ENCODE data around the gene NR2F2. TPM values are rescaled to one million over a fixed set of nuclear protein-coding genes. Genes with fewer than 3 reads are reported as not detected.
"Not testable (repeated sequence)": the region's sequence is repeated elsewhere in the genome, so short reads cannot be mapped to it uniquely, and the experiment has no call there.

NR2F2 gene
- total RNA-seq, 6 experiments from 2014 or later: 120 to 168 (median 142) TPM

- no peak for DNase-seq
- Mint-ChIP-seq H3K36me3 (ENCODE audit: low read depth) (peaks cover 8% of the 10 kb centered on the region; the same call in 1 of the 2 replicates), H3K27me3 (ENCODE audit: insufficient read depth) (peaks cover 21% of the 10 kb centered on the region), H3K4me1 (ENCODE audit: low read depth) (peaks cover 11% of the 10 kb centered on the region; the same call in 1 of the 2 replicates), H3K27ac (no peak overlapping the region), H3K9me3 (no peaks in the 10 kb centered on the region), H3K4me3 (no peak overlapping the region)
- TF ChIP-seq CTCF (IDR thresholded peaks at IDR 0.05): no peak
Measured at GRCh38 chr15:96369825-96370621, 39.5 kb downstream of the NR2F2 start.

- no peak overlapping the region for H3K27ac Mint-ChIP-seq
- H3K4me1 Mint-ChIP-seq (ENCODE audit: low read depth): peaks cover 8% of the 10 kb centered on the region; the same call in 1 of the 2 replicates
- TF ChIP-seq CTCF (IDR thresholded peaks at IDR 0.05): no peak
- no peaks in the 10 kb centered on the region for H3K9me3 Mint-ChIP-seq
- DNase-seq: no peak
- peaks cover 3% of the 10 kb centered on the region; the same call in 1 of the 2 replicates for H3K36me3 Mint-ChIP-seq (ENCODE audit: low read depth)
- H3K4me3 Mint-ChIP-seq: no peak overlapping the region
- peaks cover 9% of the 10 kb centered on the region; the same call in 1 of the 2 replicates for H3K27me3 Mint-ChIP-seq (ENCODE audit: insufficient read depth)
Measured at GRCh38 chr15:96372554-96372953, 42.1 kb downstream of the NR2F2 start.

- Mint-ChIP-seq H3K27ac (no peak overlapping the region), H3K9me3 (no peaks in the 10 kb centered on the region), H3K36me3 (ENCODE audit: low read depth) (no peaks in the 10 kb centered on the region), H3K27me3 (ENCODE audit: insufficient read depth) (peaks cover 3% of the 10 kb centered on the region), H3K4me1 (ENCODE audit: low read depth) (0 out of 2 replicates have a peak, but pooled peaks cover 6% of the 10 kb centered on the region), H3K4me3 (no peak overlapping the region)
- no peak for DNase-seq
- no peak for TF ChIP-seq CTCF (IDR thresholded peaks at IDR 0.05)
Measured at GRCh38 chr15:96374499-96374898, 44.0 kb downstream of the NR2F2 start.

- H3K4me3 Mint-ChIP-seq; H3K27ac Mint-ChIP-seq; DNase-seq; H3K4me1 Mint-ChIP-seq (ENCODE audit: low read depth); H3K27me3 Mint-ChIP-seq (ENCODE audit: insufficient read depth); H3K36me3 Mint-ChIP-seq (ENCODE audit: low read depth); H3K9me3 Mint-ChIP-seq: not testable (repeated sequence)
Measured at GRCh38 chr15:96379592-96379991, 49.1 kb downstream of the NR2F2 start.

- no peak for DNase-seq
- Mint-ChIP-seq H3K4me3 (no peak overlapping the region), H3K36me3 (ENCODE audit: low read depth) (no peaks in the 10 kb centered on the region), H3K4me1 (ENCODE audit: low read depth) (no peaks in the 10 kb centered on the region), H3K9me3 (no peaks in the 10 kb centered on the region), H3K27me3 (ENCODE audit: insufficient read depth) (no peaks in the 10 kb centered on the region; the same call in 1 of the 2 replicates), H3K27ac (no peak overlapping the region)
- no peak for TF ChIP-seq CTCF (IDR thresholded peaks at IDR 0.05)
Measured at GRCh38 chr15:96381463-96381862, 51.0 kb downstream of the NR2F2 start.

GRCh38 chr15:96385195-96385594, 54.7 kb downstream of the NR2F2 start:
- DNase-seq: no peak
- Mint-ChIP-seq H3K27me3 (ENCODE audit: insufficient read depth) (no peaks in the 10 kb centered on the region; the same call in none of the 2 replicates), H3K9me3 (no peaks in the 10 kb centered on the region), H3K27ac (no peak overlapping the region), H3K36me3 (ENCODE audit: low read depth) (no peaks in the 10 kb centered on the region), H3K4me1 (ENCODE audit: low read depth) (no peaks in the 10 kb centered on the region), H3K4me3 (no peak overlapping the region)
- TF ChIP-seq CTCF (IDR thresholded peaks at IDR 0.05): no peak
